Superior temporal gyrus (tissue), 1 donor: Measurements from ENCODE around the gene PGP.

ENCODE experiments used
- DNase-seq: peaks from one replicate; pipeline ENCODE4 v3.0.0-alpha.2; 2016; ENCODE audit errors: extremely low spot score

PGP gene

DNA sequence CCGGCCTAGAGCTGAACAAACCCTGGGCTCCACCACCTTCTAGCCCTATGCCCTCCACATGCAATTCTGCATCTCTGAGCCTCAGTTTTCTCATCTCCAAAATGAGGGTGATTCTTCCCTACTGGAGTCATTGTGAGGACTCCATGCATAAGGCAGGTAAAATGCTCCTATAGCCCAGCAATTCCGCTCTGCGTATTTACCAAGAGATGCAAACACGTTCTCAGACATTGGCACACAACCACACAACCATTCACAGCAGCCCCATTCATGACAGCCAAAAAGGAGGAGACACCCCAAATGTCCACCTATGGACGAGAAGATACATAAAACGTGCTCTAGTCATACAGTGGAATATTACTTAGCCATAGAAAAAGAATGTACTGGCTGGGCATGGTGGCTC is 14.3 kb downstream of the PGP start:
- DNase-seq: no peak

DNA sequence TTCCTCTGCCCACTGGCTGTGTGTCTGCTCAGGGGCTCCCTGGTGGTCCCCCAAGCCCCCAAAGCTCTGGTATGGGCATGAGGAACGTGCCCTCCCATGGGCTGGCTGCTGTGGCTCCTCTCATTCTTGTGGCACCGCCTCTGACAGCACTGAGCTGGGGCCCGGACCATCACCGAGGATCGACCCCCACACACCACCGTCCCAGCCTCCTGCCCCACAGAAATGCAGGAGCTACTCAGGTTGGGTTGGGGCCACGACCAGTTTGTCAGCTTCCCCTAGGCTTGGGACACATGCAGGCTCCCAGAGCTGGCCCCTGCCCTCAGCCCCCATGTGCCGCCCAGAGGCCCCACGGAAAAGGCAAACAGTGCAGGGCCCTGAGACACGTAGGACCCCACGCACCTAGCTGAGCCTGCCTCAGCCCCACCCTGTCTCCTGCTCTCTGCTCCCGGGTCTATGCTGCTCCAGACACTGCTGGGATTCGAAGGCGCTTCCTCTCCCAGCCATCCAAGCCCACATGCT is 15.0 kb downstream of the PGP start:
- DNase-seq: no peak

DNA sequence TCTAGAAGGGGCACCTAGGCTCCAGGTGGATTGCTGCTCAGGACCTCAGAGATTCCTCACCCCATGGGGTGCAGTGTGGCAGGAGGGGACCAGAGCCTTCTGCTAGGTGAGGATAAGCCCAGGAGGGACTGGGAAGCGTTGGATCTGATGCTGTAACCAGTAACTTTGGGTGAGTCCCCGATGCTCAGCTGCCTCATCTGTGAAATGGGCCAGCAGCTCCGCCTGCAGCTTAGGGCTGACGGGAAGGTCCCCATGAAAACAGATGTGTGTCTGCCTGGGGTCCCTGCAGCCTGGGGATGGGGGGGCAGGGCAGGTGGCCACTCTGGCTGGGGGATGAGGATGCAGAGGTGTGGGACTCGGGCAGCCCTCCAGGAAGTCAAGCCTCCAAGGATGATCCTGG is 15.5 kb downstream of the PGP start:
- DNase-seq: no peak

DNA sequence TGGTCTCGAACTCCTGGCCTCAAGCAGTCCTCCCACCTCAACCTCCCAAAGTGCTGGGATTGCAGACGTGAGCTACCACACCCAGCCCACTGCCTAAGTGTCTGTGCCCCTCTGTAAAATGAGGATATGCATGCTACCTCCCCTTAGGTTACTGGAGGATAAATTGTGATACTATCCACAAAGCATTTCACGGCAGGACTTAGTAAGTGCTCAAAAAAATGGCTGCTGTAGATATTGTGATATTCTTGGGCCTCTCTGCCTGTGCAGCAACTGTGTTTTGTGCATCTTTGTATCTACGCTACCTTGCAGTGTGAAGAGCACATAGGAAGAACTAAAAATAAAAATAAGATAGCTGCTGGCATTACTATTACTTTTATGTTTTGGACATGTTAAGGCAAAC is 16.4 kb downstream of the PGP start:
- no peak for DNase-seq

GRCh38 chr16:2197765-2198164 is 16.9 kb downstream of the PGP start:
- no peak for DNase-seq

DNA sequence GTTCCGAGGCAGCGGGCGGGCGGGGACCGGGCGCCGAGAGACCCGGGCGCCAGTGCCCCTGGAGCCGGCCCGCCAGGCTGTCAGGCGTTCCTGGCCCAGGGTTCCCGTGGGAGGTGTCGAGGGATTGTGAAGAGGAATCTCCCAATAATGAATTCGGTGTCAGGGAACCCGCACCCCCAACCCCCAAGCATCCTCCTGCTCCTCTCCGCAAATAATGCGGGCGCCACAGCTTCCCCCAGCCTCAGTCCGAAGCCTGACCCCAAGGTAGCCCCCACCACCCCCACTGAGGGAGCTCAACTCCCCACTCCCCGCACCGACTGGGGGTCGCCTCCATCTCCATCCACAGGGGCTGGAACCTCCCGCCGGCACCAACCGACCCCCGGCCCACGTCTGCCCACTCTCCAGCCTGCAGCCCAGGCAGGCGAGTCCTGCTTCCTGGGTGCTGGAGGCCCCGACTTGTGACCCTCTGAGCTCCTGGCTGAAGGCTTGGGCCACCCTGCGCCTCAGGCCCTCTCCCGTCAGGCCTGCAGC is 17.6 kb downstream of the PGP start:
- no peak for DNase-seq

GRCh38 chr16:2196162-2196980 is 18.3 kb downstream of the PGP start, which contains the start of gene CASKIN1:
Gene CASKIN1 (minus strand): TSS chr16:2196605. CDS start chr16:2196432, 173 bp downstream.
- DNase-seq: no peak

DNA sequence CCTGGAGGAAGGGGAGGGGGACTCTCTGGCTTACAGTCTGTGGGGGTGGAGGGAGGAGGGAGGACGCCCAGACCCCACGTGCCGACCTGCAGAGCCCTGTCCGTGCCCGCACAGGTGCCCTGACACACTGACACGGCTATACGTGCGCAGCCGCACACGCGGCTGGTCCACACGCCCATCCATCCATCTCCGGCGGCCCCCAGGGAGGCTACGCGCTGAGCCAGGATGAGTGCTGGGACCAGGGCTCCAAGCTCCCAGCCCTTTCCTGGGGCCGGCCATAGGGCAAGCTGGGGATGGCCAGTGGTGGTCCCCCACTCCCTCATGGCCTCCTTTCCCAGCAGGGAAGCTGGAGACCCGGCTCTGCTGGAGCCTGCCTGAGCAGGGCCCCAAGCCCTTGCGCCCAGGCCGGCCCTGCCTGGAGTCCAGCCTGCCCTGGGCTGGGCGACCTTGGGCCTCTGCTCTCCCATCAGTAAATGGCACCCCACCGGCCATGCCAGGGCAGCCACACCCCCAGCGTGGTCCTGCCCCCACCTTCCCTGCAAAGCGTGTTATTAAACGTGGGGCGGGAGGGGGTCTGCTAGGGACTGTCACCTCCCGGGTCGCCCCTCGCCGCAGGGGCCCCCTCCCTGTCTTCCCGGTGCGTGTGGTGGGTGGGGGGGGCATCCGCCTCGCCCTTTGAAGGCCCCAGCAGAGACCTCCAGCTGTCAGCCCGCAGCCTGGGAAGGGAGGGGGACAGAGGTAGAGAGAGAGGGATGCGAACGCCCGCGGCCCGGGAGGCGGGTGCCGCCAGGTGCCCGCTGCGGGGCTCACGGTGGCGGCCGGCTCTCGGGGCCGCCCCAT is 19.1 kb downstream of the PGP start:
- no peak for DNase-seq

DNA sequence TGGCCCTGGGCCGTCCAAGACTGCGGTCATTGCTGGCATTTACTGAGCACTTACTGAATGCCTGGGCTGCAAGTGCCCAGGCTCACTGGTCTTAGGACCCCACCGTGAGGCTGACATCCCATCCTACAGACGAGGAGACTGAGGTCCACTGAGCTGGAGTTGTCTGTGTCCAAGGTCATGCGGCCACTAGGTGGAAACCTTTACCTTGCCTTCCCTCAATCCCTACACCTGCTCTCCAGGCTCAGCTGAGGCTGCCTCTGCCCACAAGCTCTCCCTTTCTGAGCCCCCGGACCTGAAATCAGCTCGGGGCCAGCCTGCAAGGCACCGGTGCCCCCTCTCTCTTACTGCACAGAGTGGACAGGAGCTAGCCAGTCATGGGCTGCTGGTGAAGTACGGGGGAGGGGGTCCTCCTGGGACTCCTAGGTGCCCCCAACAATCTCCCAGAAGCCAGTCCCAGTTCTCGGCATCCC is 19.8 kb downstream of the PGP start:
- DNase-seq: peak; percentile 16

GRCh38 chr16:2194166-2194834 is 20.3 kb downstream of the PGP start:
- DNase-seq: peak; percentile 31

GRCh38 chr16:2191446-2191706 is 23.3 kb downstream of the PGP start:
- DNase-seq: no peak

DNA sequence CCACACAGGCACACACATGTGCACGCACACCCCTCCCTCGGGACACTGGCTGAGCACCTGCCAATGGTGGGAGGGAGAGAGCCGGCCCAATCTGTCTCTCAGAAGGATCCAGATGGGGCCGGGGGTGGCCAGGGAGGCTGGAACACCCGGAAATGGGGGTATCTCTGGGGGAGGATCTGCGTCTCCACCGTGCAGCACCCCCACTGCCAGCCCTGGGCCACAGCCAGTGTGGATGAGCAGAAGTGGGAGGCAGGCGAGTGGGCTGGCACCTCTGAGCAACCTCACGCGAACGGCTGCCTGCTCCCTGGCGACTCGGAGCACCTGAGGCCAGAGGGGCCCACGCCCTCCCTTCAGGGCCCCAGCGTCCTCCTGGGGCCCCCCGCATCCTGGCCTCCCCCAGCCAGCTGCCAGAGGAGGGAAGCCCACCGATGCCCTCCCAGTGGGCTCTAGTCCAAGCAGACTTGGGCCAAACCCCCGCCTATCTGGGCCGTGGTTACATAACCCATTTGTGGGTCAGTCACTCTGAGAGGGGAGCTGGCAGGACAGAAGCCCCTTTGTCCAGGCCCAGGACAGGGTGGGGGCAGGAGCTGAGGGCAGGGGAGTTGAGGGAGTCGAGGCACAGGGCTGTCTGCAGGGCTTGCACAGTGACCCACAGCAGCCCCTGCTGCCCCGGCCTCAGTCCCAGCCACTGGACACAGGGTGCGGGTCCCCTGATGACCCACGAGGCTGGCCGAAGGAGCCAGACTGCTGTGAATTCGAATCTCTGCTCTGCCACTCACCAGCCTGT is 23.8 kb downstream of the PGP start:
- peak; percentile 41 for DNase-seq

DNA sequence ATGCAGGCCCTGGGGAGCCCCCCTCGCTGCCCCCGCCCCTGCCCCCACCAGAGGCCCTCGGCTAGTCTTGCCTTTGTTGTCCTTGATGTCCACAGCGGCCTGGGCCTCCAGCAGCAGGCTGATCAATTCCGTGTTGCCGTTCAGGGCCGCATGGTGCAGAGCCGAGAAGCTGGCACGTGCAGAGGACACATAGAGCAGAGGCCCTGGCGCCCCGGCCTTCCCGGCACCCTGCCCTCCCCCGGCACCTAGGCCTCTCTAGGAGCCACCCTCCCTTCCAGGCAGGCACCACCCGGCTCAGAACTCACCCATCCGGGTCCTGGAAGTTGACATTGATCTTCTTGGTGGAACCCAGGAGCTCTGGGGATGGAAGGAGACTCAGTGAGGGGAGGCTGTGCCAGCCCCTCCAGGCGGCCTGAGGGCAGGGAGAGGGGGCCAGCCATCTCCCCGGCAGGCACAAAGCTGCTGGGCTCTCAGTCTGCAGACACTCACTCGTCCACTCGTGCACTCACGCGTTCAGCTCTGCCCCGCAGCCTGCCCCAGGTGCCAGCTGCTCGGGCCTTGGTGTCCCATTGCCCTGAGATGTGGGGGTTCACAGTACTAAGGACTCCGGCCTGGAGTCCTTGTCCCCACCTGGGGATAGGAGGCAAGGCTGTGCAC is 24.5 kb downstream of the PGP start:
- no peak for DNase-seq

DNA sequence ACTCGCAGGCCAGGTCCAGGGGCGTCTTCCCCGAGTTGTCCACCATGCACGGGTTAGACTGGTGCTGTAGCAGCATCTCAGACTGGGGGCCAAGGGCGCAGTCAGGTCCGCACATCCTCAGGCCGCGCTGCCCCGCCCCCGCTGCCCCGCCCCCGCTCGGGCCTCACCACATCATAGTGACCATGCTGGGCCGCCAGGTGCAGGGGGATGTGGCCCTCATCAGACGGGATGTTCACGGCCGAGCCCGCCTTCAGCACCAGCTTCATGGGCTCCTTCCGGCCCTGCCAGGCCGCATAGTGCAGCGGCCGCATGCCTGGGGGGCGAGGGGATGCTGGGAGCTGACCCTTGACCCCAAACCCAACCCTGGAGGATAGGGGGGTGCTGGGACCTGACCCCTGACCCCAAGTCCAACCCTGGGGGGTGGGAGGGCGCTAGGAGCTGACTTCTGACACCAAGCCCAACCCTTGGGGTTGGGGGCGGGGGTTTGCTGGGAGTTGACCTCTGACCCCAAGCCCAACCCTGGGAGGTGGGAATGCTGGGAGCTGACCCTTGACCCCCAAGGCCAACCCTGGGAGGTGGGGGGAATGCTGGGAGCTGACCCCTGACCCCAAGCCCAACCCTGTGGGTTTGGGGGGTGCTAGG is 25.3 kb downstream of the PGP start:
- no peak for DNase-seq

- no peak for DNase-seq
Measured at GRCh38 chr16:2188395-2188794, 26.2 kb downstream of the PGP start.

- no peak for DNase-seq
Measured at GRCh38 chr16:2187212-2187611, 27.4 kb downstream of the PGP start.

- no peak for DNase-seq
Measured at GRCh38 chr16:2186505-2186904, 28.1 kb downstream of the PGP start.

GRCh38 chr16:2186064-2186463 is 28.6 kb downstream of the PGP start:
- DNase-seq: no peak

DNA sequence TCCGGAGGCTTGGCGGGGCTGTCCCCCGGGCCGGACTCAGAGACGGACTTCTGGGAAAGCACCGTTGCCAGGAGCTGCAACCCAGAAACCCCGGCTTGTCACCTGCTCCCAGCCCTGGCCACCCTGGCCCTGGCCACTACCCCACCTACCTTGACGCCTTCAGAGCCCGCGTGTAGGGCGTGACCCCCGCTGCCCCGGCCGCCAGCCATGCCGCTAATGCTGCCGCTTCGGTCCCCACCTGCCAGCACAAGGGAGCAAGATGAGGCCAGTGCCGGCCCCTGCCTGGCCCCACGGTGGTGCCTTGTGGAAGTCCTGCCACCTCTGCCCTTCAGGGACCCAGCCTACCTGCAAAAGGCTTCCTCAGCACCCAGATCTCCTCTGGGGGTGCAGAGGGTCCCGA is 29.7 kb downstream of the PGP start:
- no peak for DNase-seq

DNA sequence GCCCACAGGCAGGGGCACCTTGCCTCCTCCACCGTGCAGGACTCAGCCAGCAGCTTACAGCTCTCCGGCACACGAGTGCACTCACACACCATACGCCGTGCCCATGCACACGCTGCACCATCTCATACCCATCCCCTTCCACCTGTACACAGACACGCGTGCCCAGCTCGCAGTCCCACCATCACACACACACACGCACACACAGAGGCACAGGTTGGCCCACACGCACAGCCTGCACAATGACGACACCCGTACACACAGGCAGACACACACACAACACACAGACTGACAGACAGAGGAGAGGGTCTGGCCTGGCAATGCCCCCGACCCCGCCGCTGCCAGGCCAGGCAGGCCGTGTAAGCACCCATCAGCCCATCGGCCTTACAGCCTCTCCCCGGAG is 30.3 kb downstream of the PGP start:
- no peak for DNase-seq
